OCI-LY7 (cell line): Measurements from ENCODE around the gene HAX1. TPM values are rescaled to one million over a fixed set of nuclear protein-coding genes. Genes with fewer than 3 reads are reported as not detected.
A peak's percentile ranks its signal among the peaks of the same experiment; 100 is the strongest.

ENCODE experiments used
- BruUV-seq: library from RNA; stranded (reverse); fragments of 400-500 nt; replicated peaks from 2 replicates; lab custom pipeline; 2021; lab: Mats Ljungman, UMichigan
- CTCF ChIA-PET: fragments of 300-600 bp; sonication (Branson Sonifier 250); formaldehyde crosslinking; loops from one replicate; lab custom pipeline; 2022; ENCODE audit warnings: antibody characterized with exemption; ENCODE audit not compliant: unreplicated experiment; lab: Charles Lee
- POLR2A ChIA-PET: fragments of 300-600 bp; sonication (Branson Sonifier 250); formaldehyde crosslinking; loops from one replicate; lab custom pipeline; 2022; ENCODE audit warnings: antibody characterized with exemption; lab: Charles Lee
- DNase-seq: peaks from one replicate; pipeline ENCODE4 v3.0.0-alpha.2; 2015; ENCODE audit warnings: low spot score
- H2AFZ ChIP-seq: fragments of 200-600 bp; sonication (generic), shearing (Covaris generic); 2 replicates; pipeline ENCODE4 v1.6.1; 2014; ENCODE audit warnings: mild to moderate bottlenecking, antibody characterized with exemption, low read length, moderate library complexity
- H3K27ac ChIP-seq: fragments of 200-600 bp; sonication (generic); 2 replicates; pipeline ENCODE4 v1.5.1; 2014; ENCODE audit warnings: mixed run types, low read depth, mild to moderate bottlenecking, moderate library complexity, low read length, inconsistent platforms; ENCODE audit not compliant: poor library complexity, severe bottlenecking
- H3K36me3 ChIP-seq: fragments of 200-600 bp; sonication (generic); 2 replicates; pipeline ENCODE4 v1.6.1; 2014; ENCODE audit warnings: mild to moderate bottlenecking, antibody characterized with exemption, low read length, moderate library complexity, mixed read lengths; ENCODE audit not compliant: insufficient read depth
- H3K4me1 ChIP-seq: fragments of 200-600 bp; sonication (generic); 2 replicates; pipeline ENCODE4 v1.5.1; 2014; ENCODE audit warnings: mild to moderate bottlenecking, low read length; ENCODE audit not compliant: insufficient read depth, poor library complexity, severe bottlenecking
- H3K4me2 ChIP-seq: fragments of 200-600 bp; sonication (generic); 2 replicates; pipeline ENCODE4 v1.6.1; 2014; ENCODE audit warnings: mild to moderate bottlenecking, low read length
- H3K4me3 ChIP-seq: fragments of 200-600 bp; sonication (generic); 2 replicates; pipeline ENCODE4 v1.5.1; 2014; ENCODE audit warnings: mild to moderate bottlenecking, low read depth, low read length; ENCODE audit not compliant: poor library complexity, severe bottlenecking
- H3K79me2 ChIP-seq: fragments of 200-600 bp; sonication (generic); 2 replicates; pipeline ENCODE4 v1.6.1; 2016; ENCODE audit warnings: low read depth, mild to moderate bottlenecking, low read length, moderate library complexity, mixed read lengths; ENCODE audit not compliant: insufficient read depth
- H3K9me2 ChIP-seq: fragments of 200-600 bp; sonication (generic); 2 replicates; pipeline ENCODE4 v1.6.1; 2016; ENCODE audit warnings: mild to moderate bottlenecking, low read length, mixed read lengths; ENCODE audit not compliant: insufficient read depth
- H3K9me3 ChIP-seq: fragments of 200-600 bp; sonication (generic); 2 replicates; pipeline ENCODE4 v1.6.1; 2014; ENCODE audit warnings: mild to moderate bottlenecking, mixed run types, low read length, mixed read lengths
- H4K20me1 ChIP-seq: fragments of 200-600 bp; sonication (generic); 2 replicates; pipeline ENCODE4 v1.6.1; 2014; ENCODE audit warnings: mild to moderate bottlenecking, antibody characterized with exemption, low read length, moderate library complexity, mixed read lengths; ENCODE audit not compliant: insufficient read depth
- EZH2phosphoT487 ChIP-seq: fragments of 200-600 bp; sonication (generic); IDR thresholded peaks from 2 replicates; pipeline ENCODE4 v1.6.1; 2018; ENCODE audit warnings: low read depth, borderline replicate concordance, mild to moderate bottlenecking, mixed run types, antibody characterized with exemption, low read length, moderate library complexity, mixed read lengths
- intact Hi-C: fragments of 100-400 bp; cut with micrococcal nuclease; formaldehyde crosslinking; loops from one replicate; pipeline ENCODE4 v1.10.0; 2022; ENCODE audit not compliant: unreplicated experiment
- total RNA-seq, 2 experiments: library from RNA; depleted of rRNA in 1 of 2; stranded (reverse); fragments of >200 nt in 1 of 2; shearing (Covaris generic) in 1 of 2; gene quantifications; 2 replicates each; pipeline ENCODE4 v1.2.3, GENCODE V29; 2014 to 2022
- TF ChIP-seq, protein P1 (sequence below): fragments of 200-600 bp; sonication (generic); conservative IDR thresholded peaks from 2 replicates; pipeline ENCODE4 v1.5.1; 2014; ENCODE audit warnings: mild to moderate bottlenecking, antibody characterized with exemption, low read length, moderate library complexity, mixed read lengths

The HAX1 gene
- total RNA-seq, 2 experiments from 2014 or later, result 170 to 196 TPM

DNA sequence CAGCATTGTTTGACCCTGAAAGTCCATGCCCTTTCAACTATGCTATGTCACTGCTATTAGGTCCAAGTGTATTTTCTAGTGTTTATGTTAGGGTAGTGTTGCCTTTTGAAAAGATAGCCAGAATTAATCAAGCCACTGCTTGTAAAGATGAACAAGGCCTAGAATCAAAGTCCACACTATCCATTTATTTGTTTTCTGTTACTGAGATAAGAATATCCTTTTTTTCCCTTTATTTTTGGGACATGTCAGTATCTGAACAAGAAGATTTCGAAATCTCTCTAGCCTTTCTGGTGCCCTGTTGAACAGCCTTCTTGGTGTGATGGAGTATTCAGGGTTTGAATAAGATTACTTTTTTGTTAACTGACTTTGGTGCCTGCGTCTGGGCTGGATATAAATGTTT lies 35.0 kb upstream of the HAX1 start:
- TF ChIP-seq EZH2phosphoT487, result no peak
- TF ChIP-seq, protein P1, sequence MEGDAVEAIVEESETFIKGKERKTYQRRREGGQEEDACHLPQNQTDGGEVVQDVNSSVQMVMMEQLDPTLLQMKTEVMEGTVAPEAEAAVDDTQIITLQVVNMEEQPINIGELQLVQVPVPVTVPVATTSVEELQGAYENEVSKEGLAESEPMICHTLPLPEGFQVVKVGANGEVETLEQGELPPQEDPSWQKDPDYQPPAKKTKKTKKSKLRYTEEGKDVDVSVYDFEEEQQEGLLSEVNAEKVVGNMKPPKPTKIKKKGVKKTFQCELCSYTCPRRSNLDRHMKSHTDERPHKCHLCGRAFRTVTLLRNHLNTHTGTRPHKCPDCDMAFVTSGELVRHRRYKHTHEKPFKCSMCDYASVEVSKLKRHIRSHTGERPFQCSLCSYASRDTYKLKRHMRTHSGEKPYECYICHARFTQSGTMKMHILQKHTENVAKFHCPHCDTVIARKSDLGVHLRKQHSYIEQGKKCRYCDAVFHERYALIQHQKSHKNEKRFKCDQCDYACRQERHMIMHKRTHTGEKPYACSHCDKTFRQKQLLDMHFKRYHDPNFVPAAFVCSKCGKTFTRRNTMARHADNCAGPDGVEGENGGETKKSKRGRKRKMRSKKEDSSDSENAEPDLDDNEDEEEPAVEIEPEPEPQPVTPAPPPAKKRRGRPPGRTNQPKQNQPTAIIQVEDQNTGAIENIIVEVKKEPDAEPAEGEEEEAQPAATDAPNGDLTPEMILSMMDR, result no peak
- Histone ChIP-seq H3K27ac (no peak overlapping the region), H3K36me3 (peaks cover 98% of the 10 kb centered on the region), H3K4me1 (no peaks in the 10 kb centered on the region), H3K9me2 (no peaks in the 10 kb centered on the region), H3K4me2 (no peak overlapping the region), H2AFZ (no peak overlapping the region), H3K79me2 (peaks cover 39% of the 10 kb centered on the region), H3K4me3 (no peak overlapping the region), H3K9me3 (no peaks in the 10 kb centered on the region), H4K20me1 (peaks cover 4% of the 10 kb centered on the region)
- BruUV-seq, result no TSS peak
- DNase-seq, result no peak
- intact Hi-C loops, result no loop called here
- CTCF ChIA-PET, result no interaction called here
- POLR2A ChIA-PET, result no interaction called here

DNA sequence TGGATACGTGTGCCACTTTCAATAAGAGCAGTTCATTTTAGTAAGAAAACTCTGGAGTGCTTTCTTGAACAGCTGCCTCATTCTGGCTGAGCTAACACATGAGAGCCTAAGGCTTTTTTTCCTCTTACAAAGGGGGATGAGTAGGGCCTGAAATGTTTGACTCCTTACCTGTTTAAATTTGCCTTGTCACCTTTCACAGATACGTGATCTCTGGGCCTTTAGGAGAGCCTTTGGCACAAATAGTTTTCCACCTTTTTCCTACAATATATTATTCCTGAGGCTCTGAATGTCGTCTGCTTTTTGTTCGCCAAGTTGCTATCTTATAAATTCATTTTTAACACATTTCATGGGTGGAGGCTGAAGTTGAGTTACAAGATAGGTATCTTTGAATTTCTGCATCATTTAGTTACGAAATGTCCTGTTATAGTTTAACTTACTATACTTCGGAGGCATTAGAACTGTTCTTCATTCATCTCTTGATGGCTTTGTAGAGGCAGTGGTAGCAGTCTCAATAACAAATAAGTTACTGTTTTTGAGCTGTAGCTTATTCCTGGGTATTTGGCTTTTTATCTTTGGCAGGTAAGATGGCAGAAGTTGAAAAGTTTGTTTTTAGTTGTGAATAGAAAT lies 34.4 kb upstream of the HAX1 start:
- H3K4me2 ChIP-seq, result no peak overlapping the region
- ChIA-PET POLR2A (no interaction called here), CTCF (no interaction called here)
- peaks cover 36% of the 10 kb centered on the region for H3K79me2 ChIP-seq
- BruUV-seq, result TSS peak; percentile 4
- no peaks in the 10 kb centered on the region for H3K4me1 ChIP-seq
- no peak overlapping the region for H2AFZ ChIP-seq
- H3K27ac ChIP-seq, result no peak overlapping the region
- no peak overlapping the region for H3K4me3 ChIP-seq
- no peaks in the 10 kb centered on the region for H3K9me3 ChIP-seq
- intact Hi-C loops, result no loop called here
- TF ChIP-seq, protein P1, result no peak
- TF ChIP-seq EZH2phosphoT487, result no peak
- H4K20me1 ChIP-seq, result peaks cover 4% of the 10 kb centered on the region
- peaks cover 98% of the 10 kb centered on the region for H3K36me3 ChIP-seq
- H3K9me2 ChIP-seq, result no peaks in the 10 kb centered on the region
- DNase-seq, result no peak

DNA sequence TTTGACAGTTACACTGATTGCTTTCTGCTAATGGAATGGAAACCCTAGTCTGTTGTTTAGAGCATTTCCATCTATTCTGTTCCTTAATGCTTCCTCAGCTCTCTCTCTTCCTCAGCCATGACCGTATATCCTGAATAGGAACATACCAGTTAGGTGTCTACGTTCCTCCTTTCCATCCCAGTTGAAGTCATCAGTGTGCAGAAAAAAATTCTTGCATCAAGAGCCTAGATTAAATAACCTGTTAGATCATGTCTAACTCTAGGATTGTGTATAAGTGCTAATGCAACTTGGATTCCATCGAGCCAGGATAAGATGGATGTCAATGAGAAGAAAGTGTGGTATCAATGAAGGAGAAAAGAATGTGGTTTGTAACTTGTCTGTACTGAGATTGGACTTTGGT lies 32.9 kb upstream of the HAX1 start:
- POLR2A ChIA-PET, result no interaction called here
- Histone ChIP-seq H3K9me2 (no peaks in the 10 kb centered on the region), H3K4me2 (no peak overlapping the region), H3K79me2 (peaks cover 36% of the 10 kb centered on the region), H3K4me3 (no peak overlapping the region), H3K9me3 (no peaks in the 10 kb centered on the region), H3K27ac (no peak overlapping the region), H3K36me3 (peaks cover 100% of the 10 kb centered on the region), H2AFZ (no peak overlapping the region), H4K20me1 (peaks cover 4% of the 10 kb centered on the region), H3K4me1 (no peaks in the 10 kb centered on the region)
- no TSS peak for BruUV-seq
- TF ChIP-seq, protein P1, result no peak
- TF ChIP-seq EZH2phosphoT487, result no peak
- CTCF ChIA-PET, result no interaction called here
- intact Hi-C loops, result no loop called here
- no peak for DNase-seq
